Esophagus muscularis mucosa (tissue), 4 donors: ENCODE data around the gene APH1B.

Experiments used
- EP300 ChIP-seq: sonication (generic); formaldehyde crosslinking; IDR thresholded peaks from one replicate; pipeline ENCODE4 v1.6.1; 2017; ENCODE audit warnings: antibody characterized with exemption
- POLR2AphosphoS5 ChIP-seq, 2 donors: sonication (generic); formaldehyde crosslinking; IDR thresholded peaks; one replicate each; pipeline ENCODE4 v1.6.1; 2017; ENCODE audit warnings: antibody characterized with exemption in 2 of 2
- TF ChIP-seq, protein P1 (sequence below), 3 experiments: fragments of 200-600 bp in 2 of 3; fragments of 450-650 bp in 1 of 3; sonication (generic) in 2 of 3; IDR thresholded peaks; one replicate each; pipeline ENCODE4 v1.5.1; 2017 to 2019; ENCODE audit warnings: antibody characterized with exemption in 3 of 3, mild to moderate bottlenecking in 2 of 3, moderate library complexity in 1 of 3

DNA sequence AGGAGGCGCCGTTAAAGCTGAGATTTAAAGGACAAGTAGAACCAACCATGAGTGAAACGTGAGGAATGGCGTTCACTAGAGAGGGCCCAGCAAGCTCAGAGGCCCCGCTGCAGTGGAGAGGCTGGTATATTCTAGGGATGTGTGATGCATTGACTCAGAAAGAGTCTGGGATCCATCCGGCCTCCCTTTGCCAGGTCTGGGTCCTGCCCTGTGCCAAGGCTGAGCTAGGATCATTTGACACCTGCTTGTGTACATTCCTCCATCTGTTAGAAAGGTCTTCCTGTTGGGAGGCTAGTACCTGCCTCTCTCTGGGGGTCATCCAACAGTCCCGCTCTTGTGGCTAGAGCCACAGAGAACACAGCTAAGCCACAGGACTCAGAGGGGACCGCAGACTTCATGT, 75.9 kb downstream of the APH1B start:
- TF ChIP-seq, protein P1, sequence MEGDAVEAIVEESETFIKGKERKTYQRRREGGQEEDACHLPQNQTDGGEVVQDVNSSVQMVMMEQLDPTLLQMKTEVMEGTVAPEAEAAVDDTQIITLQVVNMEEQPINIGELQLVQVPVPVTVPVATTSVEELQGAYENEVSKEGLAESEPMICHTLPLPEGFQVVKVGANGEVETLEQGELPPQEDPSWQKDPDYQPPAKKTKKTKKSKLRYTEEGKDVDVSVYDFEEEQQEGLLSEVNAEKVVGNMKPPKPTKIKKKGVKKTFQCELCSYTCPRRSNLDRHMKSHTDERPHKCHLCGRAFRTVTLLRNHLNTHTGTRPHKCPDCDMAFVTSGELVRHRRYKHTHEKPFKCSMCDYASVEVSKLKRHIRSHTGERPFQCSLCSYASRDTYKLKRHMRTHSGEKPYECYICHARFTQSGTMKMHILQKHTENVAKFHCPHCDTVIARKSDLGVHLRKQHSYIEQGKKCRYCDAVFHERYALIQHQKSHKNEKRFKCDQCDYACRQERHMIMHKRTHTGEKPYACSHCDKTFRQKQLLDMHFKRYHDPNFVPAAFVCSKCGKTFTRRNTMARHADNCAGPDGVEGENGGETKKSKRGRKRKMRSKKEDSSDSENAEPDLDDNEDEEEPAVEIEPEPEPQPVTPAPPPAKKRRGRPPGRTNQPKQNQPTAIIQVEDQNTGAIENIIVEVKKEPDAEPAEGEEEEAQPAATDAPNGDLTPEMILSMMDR (IDR thresholded peaks at IDR 0.05): no peak
- TF ChIP-seq POLR2AphosphoS5 (IDR thresholded peaks at IDR 0.05) (no peak), EP300 (no peak)
